GM19099 (cell line): Measurements from ENCODE around the gene ZNF407.

Experiments
- POLR2A ChIP-seq: IDR thresholded peaks from 3 replicates; pipeline ENCODE4 v1.6.1; 2011; ENCODE audit warnings: low read depth; ENCODE audit not compliant: insufficient read length; ENCODE audit errors: extremely low read depth

Gene ZNF407

DNA sequence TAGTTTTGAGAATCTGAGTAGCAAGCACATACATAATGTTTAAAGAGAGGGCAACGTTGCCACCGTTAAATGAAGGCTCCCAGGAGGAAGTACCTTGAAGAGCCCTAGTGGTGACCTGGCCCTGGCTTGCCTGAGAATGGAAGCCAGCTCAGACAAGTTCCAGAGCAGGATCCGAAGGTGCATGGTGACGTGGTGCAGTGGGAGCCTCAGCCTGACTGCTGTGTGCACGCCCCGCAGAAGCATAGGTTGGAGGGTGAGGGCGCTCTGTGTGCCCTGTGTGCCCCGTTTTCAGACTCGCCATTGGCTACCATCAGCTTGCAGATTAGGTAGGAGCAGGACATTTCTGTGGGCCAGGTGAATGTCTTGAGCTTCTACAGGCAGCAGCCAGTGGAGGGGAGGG, 68.2 kb downstream of the ZNF407 start:
- no peak for TF ChIP-seq POLR2A

DNA sequence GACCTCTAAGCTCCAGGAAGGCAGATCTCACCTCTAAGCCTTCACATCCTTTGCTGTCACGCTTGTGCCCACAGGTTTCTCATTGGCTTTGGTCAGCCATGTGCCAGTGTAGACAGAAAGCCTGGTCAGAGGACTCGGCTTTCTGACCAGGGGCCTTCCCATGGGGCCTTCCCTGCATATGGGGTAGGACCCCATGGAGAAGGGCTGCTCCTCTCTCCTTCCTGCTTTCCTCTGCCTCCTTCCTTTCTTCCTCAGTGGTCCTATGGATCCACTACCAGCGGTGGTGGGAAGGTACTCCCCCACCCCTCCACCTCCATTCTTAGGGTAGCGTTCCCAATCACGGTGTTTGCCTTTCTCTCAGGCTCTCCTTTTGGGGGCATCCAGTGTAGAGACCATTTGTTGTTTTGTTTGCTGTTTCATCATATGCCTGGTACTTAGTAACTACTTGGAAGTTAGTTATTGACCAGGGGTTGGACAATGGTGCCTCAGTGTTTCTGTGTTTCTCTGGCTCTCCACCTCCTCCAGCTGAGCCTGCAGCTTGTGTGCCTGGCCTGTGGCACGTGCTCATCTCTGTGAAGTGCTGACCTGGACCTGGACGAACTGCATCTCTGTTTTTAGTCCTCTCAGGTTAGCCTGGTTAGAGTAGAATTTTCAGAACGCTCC, 71.6 kb downstream of the ZNF407 start:
- no peak for TF ChIP-seq POLR2A

DNA sequence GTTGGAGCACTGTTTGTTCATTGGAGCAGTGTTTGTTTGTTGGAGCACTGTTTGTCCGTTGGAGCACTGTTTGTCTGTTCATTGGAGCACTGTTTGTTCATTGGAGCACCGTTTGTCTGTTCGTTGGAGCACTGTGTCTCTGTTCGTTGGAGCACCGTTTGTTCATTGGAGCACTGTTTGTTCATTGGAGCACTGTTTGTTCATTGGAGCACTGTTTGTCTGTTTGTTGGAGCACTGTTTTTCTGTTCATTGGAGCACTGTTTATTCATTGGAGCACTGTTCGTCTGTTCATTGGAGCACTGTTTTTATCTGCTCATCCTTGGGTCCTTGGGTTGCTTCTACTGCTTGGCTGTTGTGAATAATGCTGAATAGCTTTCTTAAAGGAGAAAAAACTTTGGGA, 74.7 kb downstream of the ZNF407 start:
- TF ChIP-seq POLR2A: no peak

DNA sequence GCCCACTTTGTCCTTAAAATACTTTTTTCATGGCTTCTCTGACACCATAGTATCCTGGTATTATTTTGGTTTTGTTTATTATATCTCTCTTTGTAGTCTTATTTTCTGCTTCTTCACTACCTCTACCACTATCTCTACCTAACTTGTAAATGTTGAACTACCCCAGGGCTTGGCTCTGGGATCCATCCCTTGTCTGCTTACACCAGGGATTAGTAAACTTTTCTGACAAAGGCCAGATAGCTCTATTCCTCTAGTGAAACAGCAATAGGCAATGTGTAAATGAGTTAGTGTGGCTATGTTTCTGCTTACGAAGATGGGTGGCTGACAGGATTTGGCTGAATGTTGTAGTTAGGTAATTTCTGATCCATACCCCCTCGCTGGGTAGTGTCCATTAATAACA, 76.8 kb downstream of the ZNF407 start:
- TF ChIP-seq POLR2A: no peak

DNA sequence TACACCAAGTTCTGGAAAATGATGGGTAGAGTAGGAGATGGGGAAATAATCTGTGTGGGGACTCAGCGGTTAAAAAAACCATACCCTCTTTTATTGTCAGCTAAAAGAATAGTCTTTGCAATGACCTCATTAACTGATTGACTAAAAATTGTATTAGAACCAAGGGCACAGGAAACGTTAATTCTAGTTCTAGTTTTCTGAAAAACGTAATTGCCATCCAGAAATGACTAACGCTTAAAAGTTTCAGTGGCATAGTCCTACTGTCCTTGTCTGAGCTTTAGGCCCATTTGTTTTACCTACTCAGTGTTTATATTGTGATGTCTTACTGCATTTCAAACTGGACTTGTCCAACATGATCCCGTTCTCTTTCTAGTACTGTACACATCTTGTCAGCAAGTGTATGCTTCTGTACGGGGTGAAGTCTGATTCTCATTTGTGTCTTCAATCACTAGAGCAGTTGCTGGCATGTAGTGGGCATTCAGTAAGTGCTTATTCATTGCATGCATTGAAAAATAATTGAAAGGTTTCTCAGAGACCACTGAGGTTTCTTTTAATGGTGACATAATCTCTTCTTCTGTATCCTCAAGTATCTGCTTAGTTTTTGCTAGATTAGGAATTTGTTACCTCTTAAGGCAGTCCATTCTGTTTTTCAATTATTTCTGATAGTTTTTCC, 81.5 kb downstream of the ZNF407 start:
- no peak for TF ChIP-seq POLR2A

DNA sequence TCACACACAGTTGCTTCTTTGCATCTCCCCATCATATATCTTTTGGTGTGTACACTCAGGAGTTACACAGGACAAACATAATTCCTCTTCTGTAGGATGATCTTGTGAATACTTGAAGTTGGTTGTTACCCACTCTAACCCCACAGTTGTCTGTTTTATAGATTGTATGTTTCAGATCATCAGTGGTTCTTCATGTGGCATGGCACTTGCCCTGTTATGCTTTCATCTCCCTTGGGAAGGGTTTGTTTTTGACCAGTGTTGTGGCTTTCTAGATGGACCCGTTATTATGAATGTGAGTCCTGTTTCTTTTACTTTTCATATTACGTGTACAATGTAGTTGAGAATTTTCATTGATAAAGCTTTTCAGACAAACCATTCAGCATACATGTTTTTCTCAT, 82.0 kb downstream of the ZNF407 start:
- TF ChIP-seq POLR2A: no peak

DNA sequence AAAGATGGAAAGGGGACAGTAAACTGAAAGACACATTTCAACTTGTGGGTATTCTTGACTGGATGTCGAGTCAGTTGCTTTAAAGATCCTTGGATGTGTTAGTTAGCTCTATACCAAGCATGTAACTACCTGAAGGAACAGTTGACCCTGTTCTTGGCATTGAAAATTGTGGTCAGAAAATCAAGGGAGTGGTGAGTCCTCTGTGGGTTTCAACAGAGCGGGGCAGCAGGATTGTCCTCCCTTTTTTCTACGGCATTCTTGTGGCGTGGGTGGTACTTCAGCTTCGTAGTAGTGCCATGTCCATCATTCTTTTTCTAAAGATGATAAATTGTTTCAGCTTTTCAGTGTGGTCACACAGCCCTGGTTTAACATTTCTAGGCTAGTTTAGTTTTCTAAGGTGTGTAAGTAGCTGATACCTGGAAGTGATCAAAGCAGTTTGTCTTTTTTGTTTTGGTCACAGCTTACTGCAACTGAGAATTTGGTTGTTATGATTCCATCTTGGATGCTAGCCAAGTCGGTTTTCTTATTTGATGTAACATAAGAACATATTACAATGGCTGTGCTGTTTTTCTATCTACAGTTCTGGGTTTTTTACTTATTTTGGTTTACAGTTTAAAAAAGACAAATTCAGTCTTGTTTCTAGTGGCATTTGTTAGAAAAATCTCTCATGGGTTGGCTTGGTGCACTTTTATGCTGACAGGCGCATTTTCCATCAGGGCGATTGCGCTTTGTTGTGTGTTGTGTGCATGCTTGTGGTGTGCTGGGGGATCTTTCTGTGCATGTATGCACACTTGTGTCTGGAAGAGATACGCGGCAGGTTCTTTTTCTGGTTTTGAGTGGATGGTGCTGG, 84.7 kb downstream of the ZNF407 start:
- no peak for TF ChIP-seq POLR2A

DNA sequence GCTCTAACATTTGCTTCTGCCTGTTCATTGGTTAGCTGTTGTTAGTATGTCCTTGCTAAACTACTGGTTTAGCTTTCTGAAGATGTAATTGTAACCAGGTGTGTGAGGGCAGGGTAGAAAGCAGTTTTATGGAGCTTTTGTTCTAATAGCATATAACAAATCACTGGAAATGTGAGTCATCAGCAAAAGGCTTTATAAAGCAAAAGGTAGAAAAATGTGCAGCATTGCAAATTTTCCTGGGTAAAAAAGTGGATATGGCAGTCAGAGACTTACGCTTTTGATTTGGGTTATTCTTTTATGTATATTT, 85.3 kb downstream of the ZNF407 start:
- no peak for TF ChIP-seq POLR2A

DNA sequence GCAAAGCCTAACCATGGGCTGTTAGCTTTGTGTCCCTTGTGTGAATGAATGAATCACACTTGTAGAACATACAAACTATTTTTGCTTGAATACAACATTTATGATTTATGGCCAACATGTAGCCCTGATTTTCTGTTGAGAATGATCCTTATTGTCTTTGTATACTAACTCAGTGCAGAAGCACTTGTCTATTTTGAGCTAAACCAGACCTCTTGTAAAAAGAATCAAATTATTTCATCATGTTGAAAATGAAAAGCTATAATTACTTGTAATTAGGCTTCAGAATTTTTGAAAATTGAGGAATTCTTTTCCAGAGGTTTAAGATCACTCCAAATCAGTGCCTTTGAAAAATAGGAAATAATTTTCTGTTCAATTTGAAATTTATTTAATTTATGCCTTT, 85.9 kb downstream of the ZNF407 start:
- TF ChIP-seq POLR2A: no peak

DNA sequence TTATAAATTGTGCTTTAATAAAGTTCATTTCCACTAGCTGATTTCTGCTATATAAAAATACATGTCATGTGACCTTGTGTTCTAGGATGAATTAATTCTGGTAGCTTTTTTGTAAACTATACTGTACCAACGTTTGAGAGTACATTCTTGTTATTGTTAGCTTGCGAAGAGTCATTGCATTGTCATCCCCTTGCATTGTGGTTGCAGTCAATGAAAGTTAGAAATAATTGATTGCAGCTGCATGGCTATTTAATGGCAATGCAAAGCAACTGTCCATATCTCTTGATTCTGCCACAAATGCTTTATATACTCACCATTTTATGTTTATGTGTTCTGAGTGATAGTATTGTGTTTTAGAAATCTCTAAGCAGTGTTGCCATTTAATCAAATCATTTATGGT, 91.6 kb downstream of the ZNF407 start:
- TF ChIP-seq POLR2A: no peak

DNA sequence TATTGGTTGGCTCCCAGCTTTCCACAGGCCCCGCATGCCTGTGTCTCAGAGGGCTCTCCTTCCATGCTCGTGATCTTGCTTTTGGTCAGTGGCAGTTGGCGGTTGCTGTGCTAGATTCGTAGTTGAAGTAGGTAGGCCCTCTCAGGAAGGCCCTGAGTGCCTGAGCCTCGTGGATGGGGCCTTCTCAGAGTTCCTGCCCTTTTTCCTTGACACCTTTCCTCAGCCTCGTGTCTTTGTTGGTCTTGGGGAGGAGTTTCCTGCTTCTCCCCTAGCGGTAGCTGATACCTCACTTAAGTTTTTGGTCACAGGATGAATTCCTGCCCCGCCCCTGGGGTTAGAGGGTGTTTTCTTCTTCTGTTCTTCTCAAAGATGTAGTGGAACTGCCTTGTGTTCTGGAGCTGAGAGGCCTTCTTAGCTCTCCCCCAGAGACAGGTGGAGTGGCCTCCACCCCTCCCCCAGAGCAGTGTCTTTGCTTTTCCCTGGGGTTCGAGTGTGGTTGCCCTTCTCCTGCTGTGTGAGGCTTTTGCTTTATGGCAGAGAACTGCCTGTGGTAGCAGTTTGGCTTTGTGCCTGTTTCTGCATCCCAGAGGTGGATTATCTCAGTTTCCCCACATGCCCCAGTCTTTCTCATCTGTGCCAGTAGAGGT, 94.8 kb downstream of the ZNF407 start:
- TF ChIP-seq POLR2A: no peak

DNA sequence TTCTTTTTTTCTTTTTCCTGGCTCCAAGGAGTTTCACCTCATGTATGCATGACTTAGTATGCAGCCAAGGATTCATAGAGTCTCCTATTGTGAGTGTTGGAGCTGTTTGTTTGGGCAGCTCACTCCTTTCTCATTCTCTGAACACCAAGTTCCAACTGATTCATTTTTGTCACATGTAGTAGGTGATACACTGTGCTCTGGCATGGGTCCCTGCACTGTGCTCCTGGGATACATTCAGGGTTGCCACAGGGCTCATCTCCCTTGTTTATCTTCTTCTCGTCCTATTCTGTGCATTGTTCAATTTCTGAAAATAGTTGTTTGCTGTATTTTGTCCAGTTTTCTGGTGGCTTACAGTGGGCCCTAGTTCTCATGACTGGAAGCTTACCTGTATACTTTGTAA, 96.8 kb downstream of the ZNF407 start:
- TF ChIP-seq POLR2A: no peak

DNA sequence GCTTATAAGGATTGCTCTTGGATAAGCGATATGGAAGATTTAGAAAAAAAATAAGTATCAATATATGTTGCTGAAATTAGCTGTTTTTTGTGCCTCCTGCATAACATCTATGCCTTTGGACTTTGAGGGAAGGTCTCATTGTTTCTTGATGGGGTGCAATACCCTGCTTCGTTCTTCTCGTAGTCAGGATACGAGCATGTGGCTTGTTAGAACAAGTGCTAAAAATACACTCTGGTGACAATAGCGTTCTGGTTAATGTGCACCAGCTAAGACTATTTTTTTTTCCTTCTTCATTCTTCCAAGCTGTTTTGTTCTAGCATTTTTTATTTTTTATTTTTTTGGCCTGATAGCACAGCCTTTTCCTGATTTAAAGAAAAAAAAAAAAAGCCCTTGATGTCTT, 97.5 kb downstream of the ZNF407 start:
- no peak for TF ChIP-seq POLR2A

DNA sequence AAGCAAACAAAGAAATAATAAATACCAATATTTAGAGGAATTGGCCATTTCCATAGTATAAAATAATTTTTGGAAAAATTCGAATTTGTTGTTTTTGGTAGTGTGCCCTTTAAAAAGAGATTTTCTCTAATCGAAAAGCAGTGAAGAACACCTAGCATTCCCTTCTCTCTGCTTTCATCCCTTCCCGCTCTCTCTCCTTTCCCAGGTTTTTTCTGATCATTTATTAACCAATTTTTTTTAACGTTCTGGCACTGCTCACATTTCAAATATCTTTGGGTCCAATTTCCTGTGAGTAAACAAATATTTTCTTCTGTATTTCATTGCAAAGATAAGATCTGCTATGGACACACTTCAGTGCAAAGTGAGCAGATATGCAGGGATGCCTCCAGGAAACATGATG, 101.2 kb downstream of the ZNF407 start:
- TF ChIP-seq POLR2A: no peak

DNA sequence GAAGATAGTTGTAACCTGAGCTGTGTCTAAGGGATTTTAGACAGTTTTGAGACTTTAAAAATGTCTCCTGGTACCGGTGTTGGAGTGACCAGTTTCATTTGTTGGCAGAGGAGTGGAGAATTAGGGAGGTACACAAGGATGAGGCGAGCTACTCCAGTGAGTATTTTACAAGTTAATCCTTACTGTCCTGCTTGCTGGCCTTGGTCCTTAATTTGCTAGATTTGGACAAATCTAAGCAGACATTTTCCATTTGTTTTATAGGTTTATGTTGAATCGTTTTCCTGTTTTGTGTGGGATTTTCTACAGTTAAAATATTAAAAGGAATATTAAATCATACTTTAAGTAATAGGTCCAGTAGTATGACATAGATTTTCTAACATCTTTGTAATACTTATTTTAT, 101.8 kb downstream of the ZNF407 start:
- TF ChIP-seq POLR2A: no peak

DNA sequence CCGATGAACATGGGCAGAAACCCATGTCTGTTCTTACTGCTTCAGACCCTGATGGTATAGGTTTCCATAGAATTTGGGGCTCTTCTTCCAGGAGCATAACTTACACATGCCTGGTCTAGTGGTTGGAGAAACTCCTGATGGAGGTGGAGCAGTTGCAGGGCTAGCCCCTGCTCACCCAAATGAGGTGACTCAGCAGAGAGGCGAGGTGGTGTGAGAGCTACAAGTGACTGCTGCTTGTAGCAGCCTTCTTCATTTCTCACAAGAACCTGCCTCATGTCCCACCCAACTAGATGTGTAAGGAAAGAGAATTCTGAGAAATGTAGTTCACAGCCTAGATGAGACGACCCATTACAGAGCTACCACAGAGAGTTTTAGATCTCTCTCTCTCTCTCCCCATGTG, 105.3 kb downstream of the ZNF407 start:
- TF ChIP-seq POLR2A: no peak
